Thoracic aorta (tissue), 2 donors: ENCODE measurements around the gene CXCL14. TPM values are rescaled to one million over a fixed set of nuclear protein-coding genes. Genes with fewer than 3 reads are reported as not detected.

ENCODE experiments used
- ATAC-seq: fragments of 150-250 bp; one replicate; pipeline ENCODE4 v1.8.0; 2017; ENCODE audit warnings: low read depth; ENCODE audit not compliant: insufficient number of reproducible peaks, low FRiP score
- DNase-seq: peaks from one replicate; pipeline ENCODE4 v3.0.0-alpha.2; 2020; ENCODE audit warnings: low spot score
- H3K27ac ChIP-seq, 2 donors: fragments of 200-600 bp; sonication (generic); 1 replicate in 1 of 2; 2 replicates in 1 of 2; pipeline ENCODE4 v1.5.1; 2016; ENCODE audit warnings: mild to moderate bottlenecking in 2 of 2, moderate library complexity in 2 of 2
- H3K27me3 ChIP-seq: fragments of 200-600 bp; sonication (generic); replicated peaks from 2 replicates; pipeline ENCODE4 v1.6.0; 2016; ENCODE audit warnings: mild to moderate bottlenecking; ENCODE audit not compliant: insufficient read depth
- H3K36me3 ChIP-seq: fragments of 200-600 bp; sonication (generic); one replicate; pipeline ENCODE4 v1.5.1; 2016
- H3K4me1 ChIP-seq, 2 donors: fragments of 200-600 bp; sonication (generic); 1 replicate in 1 of 2; 2 replicates in 1 of 2; pipeline versions ENCODE4 v1.5.1 to v1.6.0; 2016; ENCODE audit warnings: low read depth in 2 of 2, mild to moderate bottlenecking in 1 of 2; ENCODE audit not compliant: control insufficient read depth in 1 of 2
- H3K4me3 ChIP-seq: fragments of 200-600 bp; sonication (generic); 2 replicates; pipeline ENCODE4 v1.5.1; 2016; ENCODE audit warnings: mild to moderate bottlenecking
- H3K9me3 ChIP-seq: fragments of 200-600 bp; sonication (generic); 2 replicates; pipeline ENCODE4 v1.5.1; 2016
- CTCF ChIP-seq: fragments of 200-600 bp; sonication (generic); IDR thresholded peaks from one replicate; pipeline ENCODE4 v1.5.1; 2019; ENCODE audit warnings: antibody characterized with exemption
- total RNA-seq, 2 donors: library from RNA; depleted of rRNA; stranded (reverse); fragments of >200 nt; gene quantifications; one replicate each; pipeline versions ENCODE4 v1.1.0 to v1.2.3, GENCODE V29; 2016

The CXCL14 gene
- total RNA-seq, 2 donors from 2014 or later: 27.5 to 28.7 TPM

DNA sequence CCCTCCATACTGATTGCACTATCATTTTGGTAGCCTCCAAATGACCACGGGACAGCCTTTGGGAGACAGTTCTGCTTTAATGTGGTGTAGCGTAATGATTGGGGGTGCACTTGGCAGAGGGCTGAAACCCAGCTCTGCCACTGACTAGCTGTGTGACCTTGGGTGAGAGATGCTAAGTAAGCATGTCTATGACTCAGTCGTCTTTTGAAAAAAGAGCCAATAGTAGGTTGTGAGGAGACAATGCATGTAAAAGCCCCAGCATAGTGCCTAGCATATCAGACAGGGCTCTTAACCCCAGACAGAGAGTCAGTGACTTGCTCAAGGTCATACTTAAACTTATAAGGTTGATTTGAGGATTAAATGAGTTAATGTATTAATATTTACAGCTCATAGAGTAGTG is 18.0 kb upstream of the CXCL14 start:
- Histone ChIP-seq H3K27ac (no peak overlapping the region), H3K9me3 (no peaks in the 10 kb centered on the region), H3K4me1 (no peaks in the 10 kb centered on the region), H3K27me3 (no peaks in the 10 kb centered on the region), H3K36me3 (no peaks in the 10 kb centered on the region), H3K4me3 (no peak overlapping the region)
- DNase-seq: no peak
- no peak for TF ChIP-seq CTCF
- no peak for ATAC-seq

GRCh38 chr5:135596157-135596763 is 17.5 kb upstream of the CXCL14 start:
- Histone ChIP-seq H3K4me1 (no peaks in the 10 kb centered on the region), H3K9me3 (no peaks in the 10 kb centered on the region), H3K4me3 (no peak overlapping the region), H3K36me3 (no peaks in the 10 kb centered on the region), H3K27ac (no peak overlapping the region), H3K27me3 (no peaks in the 10 kb centered on the region)
- no peak for TF ChIP-seq CTCF
- DNase-seq (no peak), ATAC-seq (no peak)

DNA sequence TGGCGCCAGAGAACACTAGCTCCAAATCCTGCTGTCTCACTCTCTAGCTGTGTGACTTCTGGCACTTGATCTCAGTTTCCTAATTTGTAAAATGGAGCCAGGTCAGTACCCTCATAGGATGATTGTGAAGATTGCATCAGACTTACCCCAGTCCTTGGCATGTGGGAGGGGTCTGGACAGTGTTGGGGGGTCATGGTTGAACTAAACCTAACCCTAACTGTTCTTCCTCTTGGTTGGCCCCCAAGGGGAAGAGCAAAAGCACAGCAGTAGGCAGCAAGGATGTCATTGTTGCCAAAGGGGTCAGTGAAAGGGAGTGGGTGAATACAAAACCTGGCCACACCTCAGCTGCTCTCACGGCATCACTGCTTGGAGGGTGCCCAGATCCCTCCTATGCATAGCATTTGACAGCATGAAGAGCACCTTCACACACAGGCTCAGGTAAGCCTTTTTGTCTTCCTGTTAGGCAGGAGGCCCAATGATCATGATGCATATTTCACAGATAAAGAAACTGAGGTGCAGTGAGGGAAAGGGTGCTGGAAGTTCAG is 15.7 kb upstream of the CXCL14 start:
- ATAC-seq (no peak), DNase-seq (no peak)
- H3K4me1 ChIP-seq: no peaks in the 10 kb centered on the region
- no peaks in the 10 kb centered on the region for H3K9me3 ChIP-seq
- no peak overlapping the region for H3K4me3 ChIP-seq
- H3K27ac ChIP-seq: no peak overlapping the region
- no peaks in the 10 kb centered on the region for H3K36me3 ChIP-seq
- no peaks in the 10 kb centered on the region for H3K27me3 ChIP-seq
- TF ChIP-seq CTCF: no peak

GRCh38 chr5:135593886-135594285 is 15.1 kb upstream of the CXCL14 start:
- no peak for TF ChIP-seq CTCF
- Histone ChIP-seq H3K27me3 (no peaks in the 10 kb centered on the region), H3K9me3 (no peaks in the 10 kb centered on the region), H3K4me3 (no peak overlapping the region), H3K36me3 (no peaks in the 10 kb centered on the region), H3K27ac (no peak overlapping the region), H3K4me1 (no peaks in the 10 kb centered on the region)
- DNase-seq: no peak
- no peak for ATAC-seq

GRCh38 chr5:135593141-135593540 is 14.3 kb upstream of the CXCL14 start:
- no peak for TF ChIP-seq CTCF
- H3K4me3 ChIP-seq: no peak overlapping the region
- no peaks in the 10 kb centered on the region for H3K4me1 ChIP-seq
- no peaks in the 10 kb centered on the region for H3K27me3 ChIP-seq
- H3K36me3 ChIP-seq: no peaks in the 10 kb centered on the region
- no peak overlapping the region for H3K27ac ChIP-seq
- H3K9me3 ChIP-seq: no peaks in the 10 kb centered on the region
- no peak for ATAC-seq
- no peak for DNase-seq
